Chondrocyte (in vitro differentiated cells): ENCODE data around the gene TFF3. TPM values are rescaled to one million over a fixed set of nuclear protein-coding genes. Genes with fewer than 3 reads are reported as not detected.

Source experiments
- DNase-seq: peaks from one replicate; pipeline ENCODE4 v3.0.0; 2021; ENCODE audit warnings: mixed read lengths, low spot score
- H3K27ac Mint-ChIP-seq: one replicate; pipeline ENCODE4 v1.8.0; 2021; ENCODE audit warnings: mild to moderate bottlenecking, moderate library complexity, mixed read lengths; ENCODE audit not compliant: unreplicated experiment
- H3K27me3 Mint-ChIP-seq: 2 replicates; pipeline ENCODE4 v1.8.0; 2021; ENCODE audit warnings: low read depth, mixed read lengths
- H3K36me3 Mint-ChIP-seq: 2 replicates; pipeline ENCODE4 v1.8.0; 2021; ENCODE audit warnings: low read depth, mixed read lengths
- H3K4me1 Mint-ChIP-seq: 2 replicates; pipeline ENCODE4 v1.8.0; 2021; ENCODE audit warnings: low read depth, mild to moderate bottlenecking, mixed read lengths
- H3K4me3 Mint-ChIP-seq: one replicate; pipeline ENCODE4 v1.8.0; 2021; ENCODE audit warnings: mild to moderate bottlenecking, moderate library complexity, mixed read lengths; ENCODE audit not compliant: unreplicated experiment
- H3K9me3 Mint-ChIP-seq: 2 replicates; pipeline ENCODE4 v1.8.0; 2021; ENCODE audit warnings: low read depth, mixed read lengths
- total RNA-seq: library from RNA; stranded (reverse); gene quantifications from 3 replicates; pipeline ENCODE4 v1.2.1, GENCODE V29; 2021
- TF ChIP-seq, protein P1 (sequence below): fragments of 200-600 bp; sonication (generic); IDR thresholded peaks from 2 replicates; pipeline ENCODE4 v1.5.0; 2021; ENCODE audit warnings: antibody characterized with exemption, mild to moderate bottlenecking, moderate library complexity

The TFF3 gene
- total RNA-seq, 1 donor from 2014 or later = 1.3 TPM

DNA sequence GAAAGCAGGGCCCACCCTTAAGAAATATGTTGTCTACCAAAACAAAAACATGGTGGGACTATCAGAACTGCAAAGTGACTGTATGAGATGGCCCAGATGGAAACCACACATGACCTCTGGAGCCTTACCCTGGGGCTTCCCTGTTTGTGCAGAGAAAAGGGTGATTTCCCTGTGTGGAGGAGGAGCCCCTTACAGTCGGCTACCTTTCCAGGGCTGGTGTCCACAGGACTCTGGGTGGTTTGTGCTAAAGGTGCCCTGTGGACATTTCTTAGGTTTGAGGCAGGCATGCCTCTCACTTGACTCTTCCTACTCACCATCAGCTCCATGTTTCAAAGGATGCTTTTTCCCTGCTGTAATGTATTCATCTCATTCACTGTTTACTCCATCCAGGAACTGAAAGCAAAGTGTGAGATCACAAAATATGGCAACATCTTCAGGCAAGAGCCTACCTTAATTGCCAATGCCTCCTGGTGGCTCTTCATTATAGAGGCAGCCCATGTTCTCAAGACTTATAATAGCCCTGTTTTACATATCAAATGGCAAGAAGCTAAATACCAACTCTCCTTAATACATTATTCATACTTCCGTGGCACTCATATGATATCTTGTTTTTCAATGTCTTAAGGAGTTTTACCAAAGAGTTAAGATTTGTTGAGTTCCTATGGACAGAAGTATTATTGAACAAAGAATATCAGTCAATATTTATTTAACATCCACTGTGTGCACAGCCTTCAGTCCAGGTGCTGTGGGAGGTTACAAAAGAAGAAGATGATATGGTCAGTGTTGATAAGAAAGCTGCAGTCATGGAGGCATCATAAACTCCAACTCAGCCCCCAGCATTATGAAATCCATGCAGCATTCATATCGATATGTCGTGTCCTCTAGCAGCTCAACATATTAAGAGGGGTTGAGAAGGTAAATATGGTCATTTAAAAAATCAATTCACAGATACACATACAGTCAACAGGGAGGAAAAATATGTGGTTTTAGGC, 15.5 kb upstream of the TFF3 start:
- Mint-ChIP-seq H3K36me3 (peaks cover 6% of the 10 kb centered on the region), H3K9me3 (peaks cover 23% of the 10 kb centered on the region), H3K4me1 (no peaks in the 10 kb centered on the region), H3K27ac (no peak overlapping the region), H3K4me3 (no peak overlapping the region), H3K27me3 (peaks cover 29% of the 10 kb centered on the region)
- DNase-seq = no peak
- TF ChIP-seq, protein P1, sequence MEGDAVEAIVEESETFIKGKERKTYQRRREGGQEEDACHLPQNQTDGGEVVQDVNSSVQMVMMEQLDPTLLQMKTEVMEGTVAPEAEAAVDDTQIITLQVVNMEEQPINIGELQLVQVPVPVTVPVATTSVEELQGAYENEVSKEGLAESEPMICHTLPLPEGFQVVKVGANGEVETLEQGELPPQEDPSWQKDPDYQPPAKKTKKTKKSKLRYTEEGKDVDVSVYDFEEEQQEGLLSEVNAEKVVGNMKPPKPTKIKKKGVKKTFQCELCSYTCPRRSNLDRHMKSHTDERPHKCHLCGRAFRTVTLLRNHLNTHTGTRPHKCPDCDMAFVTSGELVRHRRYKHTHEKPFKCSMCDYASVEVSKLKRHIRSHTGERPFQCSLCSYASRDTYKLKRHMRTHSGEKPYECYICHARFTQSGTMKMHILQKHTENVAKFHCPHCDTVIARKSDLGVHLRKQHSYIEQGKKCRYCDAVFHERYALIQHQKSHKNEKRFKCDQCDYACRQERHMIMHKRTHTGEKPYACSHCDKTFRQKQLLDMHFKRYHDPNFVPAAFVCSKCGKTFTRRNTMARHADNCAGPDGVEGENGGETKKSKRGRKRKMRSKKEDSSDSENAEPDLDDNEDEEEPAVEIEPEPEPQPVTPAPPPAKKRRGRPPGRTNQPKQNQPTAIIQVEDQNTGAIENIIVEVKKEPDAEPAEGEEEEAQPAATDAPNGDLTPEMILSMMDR = no peak

- Mint-ChIP-seq H3K36me3 (peaks cover 3% of the 10 kb centered on the region), H3K27ac (no peak overlapping the region), H3K4me1 (no peaks in the 10 kb centered on the region), H3K4me3 (no peak overlapping the region), H3K9me3 (peaks cover 7% of the 10 kb centered on the region), H3K27me3 (peaks cover 40% of the 10 kb centered on the region)
- DNase-seq = no peak
- TF ChIP-seq, protein P1 = no peak
Observed at GRCh38 chr21:42324896-42325295, 9.7 kb upstream of the TFF3 start.

- H3K27ac Mint-ChIP-seq = no peak overlapping the region
- no peaks in the 10 kb centered on the region for H3K4me1 Mint-ChIP-seq
- H3K4me3 Mint-ChIP-seq = no peak overlapping the region
- H3K9me3 Mint-ChIP-seq = no peaks in the 10 kb centered on the region
- no peak for DNase-seq
- TF ChIP-seq, protein P1 = no peak
- H3K27me3 Mint-ChIP-seq = peaks cover 27% of the 10 kb centered on the region
- H3K36me3 Mint-ChIP-seq = no peaks in the 10 kb centered on the region
Observed at GRCh38 chr21:42321845-42322244, 6.6 kb upstream of the TFF3 start.

GRCh38 chr21:42321231-42321630, 6.0 kb upstream of the TFF3 start:
- no peak overlapping the region for H3K27ac Mint-ChIP-seq
- H3K36me3 Mint-ChIP-seq = no peaks in the 10 kb centered on the region
- no peak overlapping the region for H3K4me3 Mint-ChIP-seq
- H3K9me3 Mint-ChIP-seq = no peaks in the 10 kb centered on the region
- TF ChIP-seq, protein P1 = no peak
- H3K4me1 Mint-ChIP-seq = peaks cover 3% of the 10 kb centered on the region
- DNase-seq = no peak
- H3K27me3 Mint-ChIP-seq = peaks cover 25% of the 10 kb centered on the region

DNA sequence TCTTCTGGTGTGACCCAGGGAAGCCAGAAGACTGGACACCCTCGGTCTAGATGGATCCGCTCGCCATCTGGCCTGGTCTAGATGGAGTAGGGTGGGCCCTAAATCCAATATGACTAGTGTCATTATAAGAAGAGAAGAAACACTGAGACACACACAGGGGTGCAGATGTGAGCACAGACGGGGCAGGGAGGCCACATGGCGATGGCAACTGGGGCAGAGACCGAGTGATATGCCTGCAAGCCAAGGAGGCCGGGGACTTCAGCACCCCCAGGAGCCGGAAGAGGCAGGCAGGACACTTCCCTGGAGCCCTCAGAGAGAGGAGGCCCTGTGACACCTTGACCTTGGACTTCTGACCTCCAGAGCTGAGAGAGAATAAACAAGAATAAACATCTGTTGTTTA, 5.6 kb upstream of the TFF3 start:
- no peak overlapping the region for H3K4me3 Mint-ChIP-seq
- H3K27me3 Mint-ChIP-seq = peaks cover 23% of the 10 kb centered on the region
- no peak overlapping the region for H3K27ac Mint-ChIP-seq
- TF ChIP-seq, protein P1 = no peak
- H3K36me3 Mint-ChIP-seq = no peaks in the 10 kb centered on the region
- H3K4me1 Mint-ChIP-seq = peaks cover 4% of the 10 kb centered on the region
- no peak for DNase-seq
- H3K9me3 Mint-ChIP-seq = no peaks in the 10 kb centered on the region
